ENCODE data around the gene ESYT2.

DNA sequence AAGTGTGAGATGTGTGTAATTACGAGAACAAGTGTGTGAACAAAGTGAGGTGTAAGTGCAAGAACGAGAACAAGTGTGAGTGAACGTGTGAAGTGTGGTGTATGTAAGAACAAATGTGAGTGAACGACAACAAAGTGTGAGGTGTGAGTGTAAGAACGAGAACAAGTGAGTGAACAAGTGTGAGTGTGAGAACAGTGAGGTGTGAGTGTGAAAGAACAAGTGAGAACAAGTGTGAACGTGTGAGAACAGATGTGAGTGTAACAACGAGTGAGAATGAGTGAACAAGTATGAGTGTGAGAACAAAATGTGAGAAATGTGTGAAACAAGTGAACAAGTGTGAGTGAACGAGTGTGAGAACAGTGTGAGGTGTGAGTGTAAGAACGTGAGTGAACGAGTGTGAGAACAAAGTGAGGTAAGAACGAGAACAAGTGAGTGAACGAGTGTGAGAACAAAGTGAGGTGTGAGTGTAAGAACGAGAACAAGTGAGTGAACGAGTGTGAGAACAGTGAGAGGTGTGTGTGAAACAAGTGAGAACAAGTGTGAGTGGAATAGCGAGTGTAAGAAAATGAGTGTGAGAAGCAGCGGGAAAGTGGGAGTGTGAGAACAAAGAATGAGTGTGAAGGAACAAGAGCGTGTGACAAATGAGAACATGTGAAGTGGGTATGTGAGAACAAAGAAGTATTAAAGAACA lies 47.2 kb downstream of the ESYT2 start:
- TF ChIP-seq, protein P1, sequence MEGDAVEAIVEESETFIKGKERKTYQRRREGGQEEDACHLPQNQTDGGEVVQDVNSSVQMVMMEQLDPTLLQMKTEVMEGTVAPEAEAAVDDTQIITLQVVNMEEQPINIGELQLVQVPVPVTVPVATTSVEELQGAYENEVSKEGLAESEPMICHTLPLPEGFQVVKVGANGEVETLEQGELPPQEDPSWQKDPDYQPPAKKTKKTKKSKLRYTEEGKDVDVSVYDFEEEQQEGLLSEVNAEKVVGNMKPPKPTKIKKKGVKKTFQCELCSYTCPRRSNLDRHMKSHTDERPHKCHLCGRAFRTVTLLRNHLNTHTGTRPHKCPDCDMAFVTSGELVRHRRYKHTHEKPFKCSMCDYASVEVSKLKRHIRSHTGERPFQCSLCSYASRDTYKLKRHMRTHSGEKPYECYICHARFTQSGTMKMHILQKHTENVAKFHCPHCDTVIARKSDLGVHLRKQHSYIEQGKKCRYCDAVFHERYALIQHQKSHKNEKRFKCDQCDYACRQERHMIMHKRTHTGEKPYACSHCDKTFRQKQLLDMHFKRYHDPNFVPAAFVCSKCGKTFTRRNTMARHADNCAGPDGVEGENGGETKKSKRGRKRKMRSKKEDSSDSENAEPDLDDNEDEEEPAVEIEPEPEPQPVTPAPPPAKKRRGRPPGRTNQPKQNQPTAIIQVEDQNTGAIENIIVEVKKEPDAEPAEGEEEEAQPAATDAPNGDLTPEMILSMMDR (conservative IDR thresholded peaks at IDR 0.05 in 1 of 2, IDR thresholded peaks at IDR 0.05 in 1 of 2; ENCODE audit: extremely low read depth in 1 of 2, insufficient read depth in 1 of 2, low read depth in 1 of 2, low read length in 2 of 2) = no peak
- no peak for TF ChIP-seq EZH2 (IDR thresholded peaks at IDR 0.05; ENCODE audit: borderline replicate concordance, low read length)

Measured in mammary epithelial cell (primary cell).